Activated CD4-positive, alpha-beta T cell treated with anti-CD3 and anti-CD28 coated beads, Interleukin-2, amount 50 U/mL, for 48 hours (primary cell): ENCODE measurements around the gene HMGB3.
"Not testable (repeated sequence)": the region's sequence is repeated elsewhere in the genome, so short reads cannot be mapped to it uniquely, and the experiment has no call there.

ENCODE experiments used
- DNase-seq, 2 experiments: peaks; one replicate each; pipeline ENCODE4 v3.0.0-alpha.2; 2020

Gene HMGB3

GRCh38 chrX:150982788-150983520 is at the start of gene HMGB3:
TSS of gene HMGB3 (plus strand) at chrX:150983335. CDS start at chrX:150985600, 2,265 bp downstream.
- DNase-seq, result peak; percentile 75 to 84

DNA sequence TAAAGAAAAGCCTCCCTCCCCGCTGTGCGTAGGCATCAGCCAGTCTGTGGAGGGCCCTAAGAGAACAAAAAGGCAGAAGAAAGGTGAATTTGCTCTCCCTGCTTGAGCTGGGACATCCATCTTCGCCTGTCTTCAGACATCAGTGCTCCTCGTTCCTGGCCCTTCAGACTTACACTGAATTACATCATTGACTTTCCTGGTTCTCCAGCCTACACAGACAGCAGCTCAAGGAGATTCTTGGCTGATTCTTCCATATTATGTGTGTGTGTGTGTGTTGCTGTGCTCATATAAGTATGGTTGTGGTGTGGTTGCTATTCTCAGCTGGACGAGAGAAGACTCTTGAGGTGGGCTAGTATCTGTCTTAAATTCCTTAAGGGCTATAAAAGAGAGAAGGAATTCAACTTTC is 49.2 kb upstream of the HMGB3 start:
- DNase-seq, result no peak

- no peak for DNase-seq
These were observed 48.7 kb upstream of the HMGB3 start for GRCh38 chrX:150934453-150934852.

- no peak for DNase-seq
These were observed 47.7 kb upstream of the HMGB3 start for GRCh38 chrX:150935467-150935866.

- DNase-seq, result no peak
These were observed 46.6 kb upstream of the HMGB3 start for GRCh38 chrX:150936556-150936955.

DNA sequence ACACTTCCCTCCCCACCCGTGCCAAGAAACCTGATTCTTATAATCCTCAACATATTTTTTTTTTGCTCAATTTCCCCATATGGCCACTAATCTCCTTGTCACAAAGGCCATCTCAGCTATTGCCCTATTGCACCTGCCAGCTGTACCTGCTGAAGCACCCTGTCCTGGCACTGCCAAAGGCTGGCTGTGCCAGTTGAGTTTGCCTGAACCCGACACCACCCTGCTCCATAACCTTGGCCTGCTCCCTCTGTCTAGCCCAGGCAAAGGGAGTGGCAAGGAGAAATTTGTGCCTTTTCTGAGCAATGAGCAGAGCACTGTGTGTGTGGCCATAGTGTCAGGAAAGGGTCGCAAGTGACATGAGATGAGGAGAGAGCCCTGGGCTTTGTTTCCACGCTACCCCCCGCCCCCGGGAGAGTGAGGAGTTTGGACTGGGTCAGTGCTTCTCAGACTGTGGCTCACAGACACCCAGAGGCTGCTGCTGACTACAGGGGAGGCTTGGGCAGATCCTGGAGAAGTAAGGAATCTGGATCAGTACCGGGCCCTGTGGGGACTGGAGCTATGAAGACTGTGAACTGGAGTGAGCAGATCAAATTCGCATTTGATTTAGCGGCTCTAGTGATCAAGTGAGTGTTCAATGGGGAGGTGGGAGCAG is 42.2 kb upstream of the HMGB3 start:
- DNase-seq, result no peak

- DNase-seq, result no peak
These were observed 41.6 kb upstream of the HMGB3 start for GRCh38 chrX:150941580-150941979.

GRCh38 chrX:150942942-150943594 is 40.1 kb upstream of the HMGB3 start:
- no peak for DNase-seq

DNA sequence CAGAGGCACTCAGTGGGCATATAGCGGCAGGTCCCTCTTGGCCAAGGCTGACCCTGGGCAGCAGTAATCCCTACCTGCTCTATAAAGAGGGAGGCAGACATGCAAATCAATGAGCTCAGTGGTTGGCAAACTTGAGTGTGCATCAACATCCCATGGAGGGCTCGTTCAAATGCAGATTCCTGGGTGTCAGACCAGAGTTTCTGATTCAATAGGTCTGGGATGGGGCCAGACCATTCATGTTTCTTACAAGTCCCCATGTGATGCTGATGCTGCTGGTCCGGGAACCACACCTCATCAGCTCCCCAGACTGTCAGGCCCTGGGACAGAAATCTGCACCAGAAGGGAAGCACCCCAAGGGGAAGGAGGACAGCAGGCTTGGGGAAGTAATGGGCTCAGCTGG is 38.9 kb upstream of the HMGB3 start:
- no peak for DNase-seq

- no peak for DNase-seq
These were observed 28.2 kb upstream of the HMGB3 start for GRCh38 chrX:150954951-150955350.

- no peak for DNase-seq
These were observed 27.5 kb upstream of the HMGB3 start for GRCh38 chrX:150955590-150955989.

- DNase-seq, result no peak
These were observed 25.0 kb upstream of the HMGB3 start for GRCh38 chrX:150958177-150958576.

DNA sequence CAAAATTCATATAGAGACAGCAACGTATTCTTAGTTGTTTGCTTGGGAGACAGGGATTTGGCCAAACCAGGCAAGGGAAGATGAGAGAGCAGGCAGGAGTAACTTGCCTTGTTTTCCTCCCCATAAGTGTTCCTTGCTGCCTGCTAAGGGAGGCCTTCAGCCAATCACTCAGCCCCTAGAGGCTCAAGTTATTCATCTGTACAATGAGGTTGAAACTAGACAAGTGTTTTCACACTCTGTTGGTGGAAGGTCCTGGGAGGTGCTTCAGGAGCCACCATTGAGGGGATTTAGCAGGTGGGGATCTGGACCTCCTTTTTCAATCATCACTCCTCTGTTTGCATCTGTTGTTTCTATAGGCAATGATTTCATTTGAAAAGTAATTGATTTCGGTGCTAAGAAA is 23.6 kb upstream of the HMGB3 start:
- DNase-seq, result no peak

DNA sequence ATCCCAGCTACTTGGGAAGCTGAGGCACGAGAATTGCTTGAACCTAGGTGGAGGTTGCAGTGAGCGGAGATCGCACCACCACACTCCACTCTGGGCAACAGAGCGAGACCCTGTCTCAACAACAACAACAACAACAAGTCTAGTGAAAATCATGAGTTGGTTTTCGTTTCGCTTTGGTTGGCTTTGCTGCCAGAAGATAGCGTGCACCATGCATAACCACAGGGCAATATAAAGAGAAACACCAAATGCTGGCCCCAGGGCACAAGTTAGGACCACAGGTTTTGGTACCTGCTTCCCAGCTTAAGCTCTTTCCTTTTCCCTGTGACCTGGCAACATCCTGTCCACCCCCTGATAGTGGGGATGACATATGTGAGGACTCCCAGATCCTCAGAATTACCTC is 21.5 kb upstream of the HMGB3 start:
- DNase-seq, result no peak

DNA sequence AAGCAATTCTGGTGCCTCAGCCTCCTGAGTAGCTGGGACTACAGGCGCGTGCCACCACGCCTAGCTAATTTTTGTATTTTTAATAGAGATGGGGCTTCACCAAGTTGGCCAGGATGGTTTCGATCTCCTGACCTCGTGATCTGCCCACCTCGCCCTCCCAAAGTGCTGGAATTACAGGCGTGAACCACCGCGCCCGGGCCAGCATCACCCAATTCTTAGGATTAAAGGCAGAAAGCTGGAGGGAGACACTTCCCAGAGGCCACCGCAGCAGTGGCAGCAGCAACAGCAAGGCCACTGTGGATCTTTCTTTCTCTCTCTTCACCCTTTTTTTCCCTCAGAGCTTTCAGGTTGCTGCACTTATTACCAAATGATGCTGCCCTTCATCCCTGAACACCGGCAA is 18.7 kb upstream of the HMGB3 start:
- not testable (repeated sequence) for DNase-seq

DNA sequence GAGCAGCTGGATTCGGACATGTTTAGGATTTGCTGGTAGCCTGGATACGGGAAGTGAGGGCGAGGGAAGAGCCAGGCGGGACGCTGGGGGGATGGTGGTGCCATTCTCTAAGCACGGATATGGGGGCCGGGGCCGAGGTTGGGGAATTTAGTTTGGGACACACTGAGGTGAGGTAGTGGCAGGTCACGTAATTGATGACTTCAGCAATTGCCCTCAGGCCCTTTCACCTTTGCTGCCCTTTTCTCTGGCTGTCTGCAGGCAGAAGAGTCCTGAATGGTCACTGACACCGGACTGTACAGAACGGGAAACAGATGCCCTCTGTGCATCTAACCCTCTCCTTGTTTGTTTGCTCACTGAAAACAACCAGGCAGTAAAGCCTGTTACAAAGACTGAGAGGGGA is 16.9 kb upstream of the HMGB3 start:
- no peak for DNase-seq

- DNase-seq, result no peak
These were observed 16.4 kb upstream of the HMGB3 start for GRCh38 chrX:150966742-150967141.

DNA sequence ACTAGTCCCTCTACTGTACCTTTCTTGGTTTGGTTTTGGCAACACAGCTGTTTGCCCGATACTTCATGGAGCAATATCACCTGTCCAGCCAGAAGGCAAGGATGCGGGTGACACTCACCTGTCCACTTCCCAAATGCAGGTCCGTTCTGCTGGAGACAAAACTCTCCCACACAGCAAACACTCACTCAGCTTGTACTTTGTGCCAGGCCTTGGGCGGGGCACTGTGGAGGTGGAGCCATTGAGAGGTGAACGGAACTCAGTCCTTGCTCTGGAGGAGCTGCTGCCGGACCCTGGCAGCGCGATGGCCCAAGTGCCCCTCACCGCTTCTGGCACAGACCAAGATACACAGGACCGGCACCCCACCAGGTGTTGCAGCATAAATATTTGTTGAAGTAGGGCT is 15.3 kb upstream of the HMGB3 start:
- DNase-seq, result no peak

DNA sequence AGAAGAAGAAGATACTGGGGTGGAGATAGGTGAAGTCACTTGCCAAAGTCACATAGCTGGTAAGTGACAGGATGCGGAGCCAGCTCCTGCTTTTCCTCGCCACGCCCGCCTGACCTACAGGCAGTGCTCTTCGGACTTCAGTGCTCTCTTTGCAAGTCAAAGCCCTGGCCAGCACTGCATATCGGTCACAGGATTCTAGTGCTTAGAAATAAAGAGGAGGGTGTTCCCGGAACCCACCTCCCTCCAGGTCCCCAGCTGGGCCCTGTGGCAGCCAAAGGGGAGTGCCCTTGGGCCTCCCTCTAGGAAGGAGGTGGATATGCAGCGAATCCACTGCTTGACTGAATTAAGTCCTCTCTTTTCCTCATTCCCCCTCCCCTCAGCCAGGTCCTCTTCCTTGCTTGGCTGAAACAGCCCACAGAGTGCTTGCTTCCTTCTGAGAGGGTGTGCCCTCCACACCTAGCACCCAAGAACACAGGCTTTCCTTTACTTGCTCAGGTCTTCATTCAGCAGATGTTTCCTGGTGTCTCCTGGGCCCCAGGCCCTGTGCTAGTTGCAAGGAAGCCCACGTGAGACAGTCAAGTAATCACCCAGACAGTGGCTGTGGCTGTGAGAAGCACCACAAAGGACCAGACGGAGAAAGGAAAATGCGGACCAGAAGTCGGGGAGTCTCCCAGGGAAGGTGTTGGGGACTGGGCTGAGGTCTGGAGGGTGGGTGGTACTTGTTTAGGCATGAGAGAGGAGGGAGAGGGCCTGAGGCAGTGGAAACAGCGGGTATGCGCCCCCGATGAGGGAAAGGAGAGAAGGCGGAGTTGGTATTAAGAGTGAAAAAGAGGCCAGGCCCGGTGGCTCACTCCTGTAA is 14.0 kb upstream of the HMGB3 start:
- no peak for DNase-seq

- no peak for DNase-seq
These were observed 10.7 kb upstream of the HMGB3 start for GRCh38 chrX:150972450-150972849.

DNA sequence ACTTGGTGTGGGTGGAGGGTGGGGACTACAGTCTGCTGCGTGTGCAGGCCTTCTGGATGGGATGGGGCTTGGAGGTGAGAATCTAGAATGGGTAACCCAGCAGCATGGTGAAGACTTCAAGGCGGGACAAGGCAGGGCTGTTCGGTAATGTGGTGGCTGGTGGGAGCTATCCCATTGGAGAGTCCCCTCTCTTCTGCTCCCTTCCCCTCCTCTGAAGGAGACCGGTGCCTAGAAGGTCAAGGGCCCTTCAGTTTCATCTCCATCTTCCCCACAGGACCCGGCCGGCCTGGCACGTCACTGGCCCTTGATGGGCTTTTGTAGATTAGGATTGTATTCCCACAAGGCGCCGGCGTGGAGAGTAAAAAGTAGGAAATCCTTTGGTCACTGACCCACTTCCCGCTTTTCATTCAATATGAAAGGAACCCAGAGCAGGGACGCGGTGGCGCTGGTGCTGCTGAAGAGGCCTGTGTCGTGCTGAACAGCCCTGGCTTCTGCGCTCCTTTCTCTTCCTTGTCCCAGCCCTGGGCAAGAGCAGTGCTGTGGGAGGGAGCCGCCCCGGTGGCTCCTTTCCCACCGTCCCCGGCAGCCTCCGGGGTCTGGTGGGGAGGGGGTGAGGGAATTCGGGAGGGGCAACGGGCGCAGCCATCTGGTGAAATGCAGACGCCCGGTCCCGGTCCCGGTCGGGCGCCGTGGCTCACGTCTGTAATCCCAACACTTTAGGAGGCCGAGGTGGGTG is 7.3 kb upstream of the HMGB3 start:
- no peak for DNase-seq

GRCh38 chrX:150977411-150978162 is 5.5 kb upstream of the HMGB3 start:
- DNase-seq, result no peak
